Endodermal cell (in vitro differentiated cells): ENCODE measurements around the gene PXT1. TPM values are rescaled to one million over a fixed set of nuclear protein-coding genes. Genes with fewer than 3 reads are reported as not detected.

ENCODE experiments used
- DNase-seq: peaks from one replicate; pipeline ENCODE4 v3.0.0-alpha.2; 2017
- H3K27ac ChIP-seq: 2 replicates; pipeline ENCODE4 v1.5.1; 2013; ENCODE audit warnings: mild to moderate bottlenecking, low read depth, low read length, moderate library complexity
- H3K27me3 ChIP-seq: 2 replicates; pipeline ENCODE4 v1.6.1; 2013; ENCODE audit warnings: mild to moderate bottlenecking, low read length, moderate library complexity; ENCODE audit not compliant: insufficient read depth, control insufficient read depth, poor library complexity, severe bottlenecking
- H3K36me3 ChIP-seq: 2 replicates; pipeline ENCODE4 v1.7.0; 2013; ENCODE audit warnings: mild to moderate bottlenecking, low read length, moderate library complexity; ENCODE audit not compliant: control insufficient read depth, insufficient read depth
- H3K4me1 ChIP-seq: one replicate; pipeline ENCODE4 v1.7.0; 2013; ENCODE audit warnings: low read length; ENCODE audit not compliant: control insufficient read depth, insufficient read depth
- H3K4me3 ChIP-seq: 2 replicates; pipeline ENCODE4 v1.5.1; 2013; ENCODE audit warnings: mild to moderate bottlenecking, low read length, moderate library complexity
- H3K9ac ChIP-seq: 2 replicates; pipeline ENCODE4 v1.6.1; 2013; ENCODE audit warnings: mild to moderate bottlenecking, low read length, moderate library complexity; ENCODE audit not compliant: poor library complexity, severe bottlenecking; ENCODE audit errors: extremely low read depth
- H3K9me3 ChIP-seq: 2 replicates; pipeline ENCODE4 v1.6.1; 2013; ENCODE audit warnings: mild to moderate bottlenecking, low read length, moderate library complexity; ENCODE audit not compliant: control insufficient read depth
- H3K27ac Mint-ChIP-seq: 2 replicates; pipeline ENCODE4 v1.8.0; 2020; ENCODE audit warnings: mixed read lengths
- H3K27me3 Mint-ChIP-seq: 2 replicates; pipeline ENCODE4 v1.8.0; 2021; ENCODE audit warnings: mild to moderate bottlenecking, mixed read lengths; ENCODE audit not compliant: insufficient read depth
- H3K36me3 Mint-ChIP-seq: 2 replicates; pipeline ENCODE4 v1.8.0; 2020; ENCODE audit warnings: low read depth, mixed read lengths
- H3K4me1 Mint-ChIP-seq: 2 replicates; pipeline ENCODE4 v1.8.0; 2020; ENCODE audit warnings: mixed read lengths
- H3K4me3 Mint-ChIP-seq: 2 replicates; pipeline ENCODE4 v1.8.0; 2020; ENCODE audit warnings: mild to moderate bottlenecking, moderate library complexity, mixed read lengths
- H3K9me3 Mint-ChIP-seq: 2 replicates; pipeline ENCODE4 v1.8.0; 2020; ENCODE audit warnings: mild to moderate bottlenecking, mixed read lengths
- WGBS, 2 experiments: methylation state at CpG; one replicate each; pipeline versions ENCODE4 v1.1.5 to v1.1.7; 2013; ENCODE audit warnings: missing lambda C conversion rate in 2 of 2, mixed read lengths in 1 of 2; ENCODE audit not compliant: insufficient coverage in 1 of 2, insufficient read length in 1 of 2; 5-methylcytosine and 5-hydroxymethylcytosine counted together
- total RNA-seq, 2 donors: library from RNA; stranded (reverse); fragmentation: NEBNext Ultra II Directional in 1 of 2; extraction: Animal tissue kit (Norgen Biotek cat#: 25700) in 1 of 2; gene quantifications; 2 replicates in 1 of 2; 3 replicates in 1 of 2; pipeline ENCODE4 v1.2.1, GENCODE V29; 2021
- TF ChIP-seq, protein P1 (sequence below): fragments of 200-600 bp; sonication (generic); conservative IDR thresholded peaks from 2 replicates; pipeline ENCODE4 v1.5.0; 2021; ENCODE audit warnings: antibody characterized with exemption, mild to moderate bottlenecking

The PXT1 gene
- total RNA-seq, 2 donors from 2014 or later: 0.15 TPM; not detected in 1

- Mint-ChIP-seq H3K9me3 (no peaks in the 10 kb centered on the region), H3K36me3 (peaks cover 12% of the 10 kb centered on the region), H3K4me1 (peaks cover 10% of the 10 kb centered on the region), H3K27me3 (no peaks in the 10 kb centered on the region), H3K27ac (no peak overlapping the region), H3K4me3 (no peak overlapping the region)
- no peak overlapping the region for H3K9ac ChIP-seq
- H3K4me1 ChIP-seq: no peaks in the 10 kb centered on the region
- H3K27ac ChIP-seq: no peak overlapping the region
- H3K27me3 ChIP-seq: no peaks in the 10 kb centered on the region
- no peaks in the 10 kb centered on the region for H3K9me3 ChIP-seq
- H3K36me3 ChIP-seq: no peaks in the 10 kb centered on the region
- TF ChIP-seq, protein P1, sequence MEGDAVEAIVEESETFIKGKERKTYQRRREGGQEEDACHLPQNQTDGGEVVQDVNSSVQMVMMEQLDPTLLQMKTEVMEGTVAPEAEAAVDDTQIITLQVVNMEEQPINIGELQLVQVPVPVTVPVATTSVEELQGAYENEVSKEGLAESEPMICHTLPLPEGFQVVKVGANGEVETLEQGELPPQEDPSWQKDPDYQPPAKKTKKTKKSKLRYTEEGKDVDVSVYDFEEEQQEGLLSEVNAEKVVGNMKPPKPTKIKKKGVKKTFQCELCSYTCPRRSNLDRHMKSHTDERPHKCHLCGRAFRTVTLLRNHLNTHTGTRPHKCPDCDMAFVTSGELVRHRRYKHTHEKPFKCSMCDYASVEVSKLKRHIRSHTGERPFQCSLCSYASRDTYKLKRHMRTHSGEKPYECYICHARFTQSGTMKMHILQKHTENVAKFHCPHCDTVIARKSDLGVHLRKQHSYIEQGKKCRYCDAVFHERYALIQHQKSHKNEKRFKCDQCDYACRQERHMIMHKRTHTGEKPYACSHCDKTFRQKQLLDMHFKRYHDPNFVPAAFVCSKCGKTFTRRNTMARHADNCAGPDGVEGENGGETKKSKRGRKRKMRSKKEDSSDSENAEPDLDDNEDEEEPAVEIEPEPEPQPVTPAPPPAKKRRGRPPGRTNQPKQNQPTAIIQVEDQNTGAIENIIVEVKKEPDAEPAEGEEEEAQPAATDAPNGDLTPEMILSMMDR: no peak
- DNase-seq: no peak
- no peak overlapping the region for H3K4me3 ChIP-seq
- WGBS, 2 experiments: 93 to 100% methylated on average over 1 of the region's 1 CpG
Observed at GRCh38 chr6:36464233-36464632, 21.6 kb upstream of the PXT1 start.

DNA sequence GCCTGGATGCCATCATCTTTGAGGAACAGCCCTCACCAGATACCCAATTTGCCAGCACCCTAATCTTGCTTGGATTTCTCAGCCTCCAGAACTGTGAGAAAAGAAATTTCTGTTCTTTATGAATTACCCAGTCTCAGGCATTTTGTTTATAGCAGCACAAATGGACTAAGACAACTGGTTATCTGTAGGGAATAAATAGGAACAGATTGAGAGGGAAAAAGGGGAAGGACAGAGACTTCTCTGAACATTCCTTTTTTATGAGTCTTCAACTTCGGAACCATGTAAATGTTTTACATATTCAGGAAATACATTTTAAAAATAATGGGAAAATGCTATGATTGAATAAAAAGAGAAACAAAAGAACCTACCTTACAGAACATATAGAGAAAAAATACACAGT lies 21.0 kb upstream of the PXT1 start:
- Histone ChIP-seq H3K36me3 (no peaks in the 10 kb centered on the region), H3K9me3 (no peaks in the 10 kb centered on the region), H3K27me3 (no peaks in the 10 kb centered on the region), H3K4me3 (no peak overlapping the region), H3K4me1 (no peaks in the 10 kb centered on the region), H3K27ac (no peak overlapping the region), H3K9ac (no peak overlapping the region)
- Mint-ChIP-seq H3K27me3 (no peaks in the 10 kb centered on the region), H3K4me1 (peaks cover 7% of the 10 kb centered on the region), H3K27ac (no peak overlapping the region), H3K4me3 (no peak overlapping the region), H3K9me3 (no peaks in the 10 kb centered on the region), H3K36me3 (peaks cover 12% of the 10 kb centered on the region)
- WGBS, 2 experiments: no CpG with 5 or more reads among the region's 1 CpG
- TF ChIP-seq, protein P1: no peak
- DNase-seq: no peak

DNA sequence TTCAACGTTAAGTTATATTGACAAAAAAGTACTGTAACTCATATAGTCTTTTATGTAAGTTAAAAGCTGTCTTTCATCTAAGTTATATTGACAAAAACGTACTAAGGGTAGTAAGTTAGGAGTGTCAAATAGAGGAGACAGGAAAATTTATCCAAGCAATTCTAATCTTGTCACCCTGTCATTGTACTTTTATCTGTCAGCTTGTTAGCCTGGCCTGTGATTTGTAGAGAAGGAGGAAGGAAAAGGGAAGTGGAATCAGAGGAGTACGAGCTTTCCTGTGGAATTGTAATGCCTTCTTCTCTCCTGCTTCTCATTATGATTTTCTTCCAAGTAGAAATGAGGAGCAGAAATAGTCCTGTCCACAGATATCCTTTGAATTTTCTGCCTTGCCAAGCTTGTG lies 19.0 kb upstream of the PXT1 start:
- Mint-ChIP-seq H3K36me3 (peaks cover 14% of the 10 kb centered on the region), H3K4me1 (peaks cover 7% of the 10 kb centered on the region), H3K4me3 (no peak overlapping the region), H3K27me3 (no peaks in the 10 kb centered on the region), H3K9me3 (no peaks in the 10 kb centered on the region), H3K27ac (no peak overlapping the region)
- TF ChIP-seq, protein P1: no peak
- no peaks in the 10 kb centered on the region for H3K4me1 ChIP-seq
- H3K9ac ChIP-seq: no peak overlapping the region
- H3K27me3 ChIP-seq: no peaks in the 10 kb centered on the region
- H3K27ac ChIP-seq: no peak overlapping the region
- no peak overlapping the region for H3K4me3 ChIP-seq
- no peaks in the 10 kb centered on the region for H3K36me3 ChIP-seq
- WGBS, 2 experiments: 40 to 84% methylated on average over 1 to 2 of the region's 3 CpGs
- no peak for DNase-seq
- H3K9me3 ChIP-seq: no peaks in the 10 kb centered on the region
